Endodermal cell (in vitro differentiated cells): Measurements from ENCODE around the gene TACC3. TPM values are rescaled to one million over a fixed set of nuclear protein-coding genes. Genes with fewer than 3 reads are reported as not detected.

Experiments used
- DNase-seq: peaks from one replicate; pipeline ENCODE4 v3.0.0-alpha.2; 2017
- H3K27ac ChIP-seq: 2 replicates; pipeline ENCODE4 v1.5.1; 2013; ENCODE audit warnings: mild to moderate bottlenecking, low read depth, low read length, moderate library complexity
- H3K27me3 ChIP-seq: 2 replicates; pipeline ENCODE4 v1.6.1; 2013; ENCODE audit warnings: mild to moderate bottlenecking, low read length, moderate library complexity; ENCODE audit not compliant: insufficient read depth, control insufficient read depth, poor library complexity, severe bottlenecking
- H3K36me3 ChIP-seq: 2 replicates; pipeline ENCODE4 v1.7.0; 2013; ENCODE audit warnings: mild to moderate bottlenecking, low read length, moderate library complexity; ENCODE audit not compliant: control insufficient read depth, insufficient read depth
- H3K4me1 ChIP-seq: one replicate; pipeline ENCODE4 v1.7.0; 2013; ENCODE audit warnings: low read length; ENCODE audit not compliant: control insufficient read depth, insufficient read depth
- H3K4me3 ChIP-seq: 2 replicates; pipeline ENCODE4 v1.5.1; 2013; ENCODE audit warnings: mild to moderate bottlenecking, low read length, moderate library complexity
- H3K9ac ChIP-seq: 2 replicates; pipeline ENCODE4 v1.6.1; 2013; ENCODE audit warnings: mild to moderate bottlenecking, low read length, moderate library complexity; ENCODE audit not compliant: poor library complexity, severe bottlenecking; ENCODE audit errors: extremely low read depth
- H3K9me3 ChIP-seq: 2 replicates; pipeline ENCODE4 v1.6.1; 2013; ENCODE audit warnings: mild to moderate bottlenecking, low read length, moderate library complexity; ENCODE audit not compliant: control insufficient read depth
- H3K27ac Mint-ChIP-seq: 2 replicates; pipeline ENCODE4 v1.8.0; 2020; ENCODE audit warnings: mixed read lengths
- H3K27me3 Mint-ChIP-seq: 2 replicates; pipeline ENCODE4 v1.8.0; 2021; ENCODE audit warnings: mild to moderate bottlenecking, mixed read lengths; ENCODE audit not compliant: insufficient read depth
- H3K36me3 Mint-ChIP-seq: 2 replicates; pipeline ENCODE4 v1.8.0; 2020; ENCODE audit warnings: low read depth, mixed read lengths
- H3K4me1 Mint-ChIP-seq: 2 replicates; pipeline ENCODE4 v1.8.0; 2020; ENCODE audit warnings: mixed read lengths
- H3K4me3 Mint-ChIP-seq: 2 replicates; pipeline ENCODE4 v1.8.0; 2020; ENCODE audit warnings: mild to moderate bottlenecking, moderate library complexity, mixed read lengths
- H3K9me3 Mint-ChIP-seq: 2 replicates; pipeline ENCODE4 v1.8.0; 2020; ENCODE audit warnings: mild to moderate bottlenecking, mixed read lengths
- WGBS, 2 experiments: methylation state at CpG; one replicate each; pipeline versions ENCODE4 v1.1.5 to v1.1.7; 2013; ENCODE audit warnings: missing lambda C conversion rate in 2 of 2, mixed read lengths in 1 of 2; ENCODE audit not compliant: insufficient coverage in 1 of 2, insufficient read length in 1 of 2; 5-methylcytosine and 5-hydroxymethylcytosine counted together
- total RNA-seq, 2 donors: library from RNA; stranded (reverse); fragmentation: NEBNext Ultra II Directional in 1 of 2; extraction: Animal tissue kit (Norgen Biotek cat#: 25700) in 1 of 2; gene quantifications; 2 replicates in 1 of 2; 3 replicates in 1 of 2; pipeline ENCODE4 v1.2.1, GENCODE V29; 2021
- TF ChIP-seq, protein P1 (sequence below): fragments of 200-600 bp; sonication (generic); conservative IDR thresholded peaks from 2 replicates; pipeline ENCODE4 v1.5.0; 2021; ENCODE audit warnings: antibody characterized with exemption, mild to moderate bottlenecking

TACC3 gene
- total RNA-seq, 2 donors from 2014 or later, result 113 to 182 TPM

DNA sequence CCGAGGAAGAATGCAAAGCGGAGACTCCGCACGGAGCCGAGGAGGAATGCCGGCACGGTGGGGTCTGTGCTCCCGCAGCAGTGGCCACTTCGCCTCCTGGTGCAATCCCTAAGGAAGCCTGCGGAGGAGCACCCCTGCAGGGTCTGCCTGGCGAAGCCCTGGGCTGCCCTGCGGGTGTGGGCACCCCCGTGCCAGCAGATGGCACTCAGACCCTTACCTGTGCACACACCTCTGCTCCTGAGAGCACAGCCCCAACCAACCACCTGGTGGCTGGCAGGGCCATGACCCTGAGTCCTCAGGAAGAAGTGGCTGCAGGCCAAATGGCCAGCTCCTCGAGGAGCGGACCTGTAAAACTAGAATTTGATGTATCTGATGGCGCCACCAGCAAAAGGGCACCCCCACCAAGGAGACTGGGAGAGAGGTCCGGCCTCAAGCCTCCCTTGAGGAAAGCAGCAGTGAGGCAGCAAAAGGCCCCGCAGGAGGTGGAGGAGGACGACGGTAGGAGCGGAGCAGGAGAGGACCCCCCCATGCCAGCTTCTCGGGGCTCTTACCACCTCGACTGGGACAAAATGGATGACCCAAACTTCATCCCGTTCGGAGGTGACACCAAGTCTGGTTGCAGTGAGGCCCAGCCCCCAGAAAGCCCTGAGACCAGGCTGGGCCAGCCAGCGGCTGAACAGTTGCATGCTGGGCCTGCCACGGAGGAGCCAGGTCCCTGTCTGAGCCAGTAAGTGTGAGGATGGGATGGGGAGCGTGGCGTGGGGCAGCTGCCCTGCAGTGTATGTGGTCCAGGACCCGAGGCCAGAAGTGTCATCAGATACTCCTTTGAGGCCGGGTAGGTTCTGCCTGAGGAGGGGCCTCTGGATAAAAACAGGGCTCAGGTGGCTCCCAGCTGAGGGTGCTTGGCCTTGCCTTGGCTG lies 7.0 kb downstream of the TACC3 start:
- H3K9me3 Mint-ChIP-seq, result no peaks in the 10 kb centered on the region
- H3K4me1 ChIP-seq, result no peaks in the 10 kb centered on the region
- TF ChIP-seq, protein P1, sequence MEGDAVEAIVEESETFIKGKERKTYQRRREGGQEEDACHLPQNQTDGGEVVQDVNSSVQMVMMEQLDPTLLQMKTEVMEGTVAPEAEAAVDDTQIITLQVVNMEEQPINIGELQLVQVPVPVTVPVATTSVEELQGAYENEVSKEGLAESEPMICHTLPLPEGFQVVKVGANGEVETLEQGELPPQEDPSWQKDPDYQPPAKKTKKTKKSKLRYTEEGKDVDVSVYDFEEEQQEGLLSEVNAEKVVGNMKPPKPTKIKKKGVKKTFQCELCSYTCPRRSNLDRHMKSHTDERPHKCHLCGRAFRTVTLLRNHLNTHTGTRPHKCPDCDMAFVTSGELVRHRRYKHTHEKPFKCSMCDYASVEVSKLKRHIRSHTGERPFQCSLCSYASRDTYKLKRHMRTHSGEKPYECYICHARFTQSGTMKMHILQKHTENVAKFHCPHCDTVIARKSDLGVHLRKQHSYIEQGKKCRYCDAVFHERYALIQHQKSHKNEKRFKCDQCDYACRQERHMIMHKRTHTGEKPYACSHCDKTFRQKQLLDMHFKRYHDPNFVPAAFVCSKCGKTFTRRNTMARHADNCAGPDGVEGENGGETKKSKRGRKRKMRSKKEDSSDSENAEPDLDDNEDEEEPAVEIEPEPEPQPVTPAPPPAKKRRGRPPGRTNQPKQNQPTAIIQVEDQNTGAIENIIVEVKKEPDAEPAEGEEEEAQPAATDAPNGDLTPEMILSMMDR, result peak; percentile 41
- no peaks in the 10 kb centered on the region for H3K27me3 ChIP-seq
- H3K9ac ChIP-seq, result no peak overlapping the region
- no peak overlapping the region for H3K4me3 ChIP-seq
- no peaks in the 10 kb centered on the region for H3K27me3 Mint-ChIP-seq
- H3K9me3 ChIP-seq, result no peaks in the 10 kb centered on the region
- H3K27ac Mint-ChIP-seq, result peak overlapping the region; percentile 44
- no peak for DNase-seq
- H3K4me1 Mint-ChIP-seq, result peaks cover 5% of the 10 kb centered on the region
- no peak overlapping the region for H3K27ac ChIP-seq
- H3K4me3 Mint-ChIP-seq, result no peak overlapping the region
- 96 to 98% methylated on average over 24 to 31 of the region's 31 CpGs for WGBS, 2 experiments
- peaks cover 65% of the 10 kb centered on the region for H3K36me3 Mint-ChIP-seq
- peaks cover 85% of the 10 kb centered on the region for H3K36me3 ChIP-seq

DNA sequence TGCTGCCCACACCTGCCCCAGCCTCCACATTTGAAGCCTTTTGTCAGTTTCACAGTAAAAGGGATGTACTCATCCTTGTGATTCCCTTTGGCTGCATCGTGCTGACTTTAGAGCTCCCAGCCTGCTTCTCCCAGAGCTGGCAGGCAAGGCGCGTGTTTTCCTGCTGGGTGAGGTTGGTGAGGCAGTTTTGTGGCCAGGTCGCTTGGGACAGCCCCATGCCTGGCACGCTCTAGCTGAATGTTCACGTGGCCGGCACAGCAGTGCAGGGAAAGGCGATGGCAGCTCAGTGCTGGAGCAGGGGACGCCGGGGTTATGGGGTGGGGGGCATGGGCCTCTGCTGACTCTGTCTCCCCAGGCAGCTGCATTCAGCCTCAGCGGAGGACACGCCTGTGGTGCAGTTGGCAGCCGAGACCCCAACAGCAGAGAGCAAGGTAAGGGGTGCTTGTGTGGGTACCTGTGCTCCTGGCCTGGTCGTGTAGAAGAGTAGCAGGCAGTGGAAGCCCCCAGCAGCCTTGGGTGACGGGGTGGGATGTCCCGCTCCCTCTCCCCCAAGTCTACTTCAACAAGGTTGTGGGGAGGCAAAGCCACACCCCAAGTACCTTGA lies 9.3 kb downstream of the TACC3 start:
- no peaks in the 10 kb centered on the region for H3K9me3 Mint-ChIP-seq
- Histone ChIP-seq H3K27me3 (no peaks in the 10 kb centered on the region), H3K4me3 (no peak overlapping the region), H3K9me3 (peaks cover 3% of the 10 kb centered on the region), H3K27ac (no peak overlapping the region), H3K9ac (no peak overlapping the region), H3K36me3 (peaks cover 91% of the 10 kb centered on the region), H3K4me1 (no peaks in the 10 kb centered on the region)
- WGBS, 2 experiments, result 97 to 98% methylated on average over 9 to 16 of the region's 16 CpGs
- no peak overlapping the region for H3K4me3 Mint-ChIP-seq
- H3K27ac Mint-ChIP-seq, result no peak overlapping the region
- H3K36me3 Mint-ChIP-seq, result peaks cover 65% of the 10 kb centered on the region
- no peaks in the 10 kb centered on the region for H3K27me3 Mint-ChIP-seq
- TF ChIP-seq, protein P1, result no peak
- DNase-seq, result no peak
- peaks cover 5% of the 10 kb centered on the region for H3K4me1 Mint-ChIP-seq

GRCh38 chr4:1731180-1731579 lies 9.9 kb downstream of the TACC3 start:
- no peak overlapping the region for H3K4me3 ChIP-seq
- H3K4me3 Mint-ChIP-seq, result no peak overlapping the region
- H3K36me3 ChIP-seq, result peaks cover 91% of the 10 kb centered on the region
- H3K9ac ChIP-seq, result no peak overlapping the region
- no peak overlapping the region for H3K27ac Mint-ChIP-seq
- no peak overlapping the region for H3K27ac ChIP-seq
- TF ChIP-seq, protein P1, result no peak
- no peaks in the 10 kb centered on the region for H3K4me1 ChIP-seq
- H3K27me3 ChIP-seq, result no peaks in the 10 kb centered on the region
- H3K9me3 ChIP-seq, result peaks cover 8% of the 10 kb centered on the region
- DNase-seq, result no peak
- H3K27me3 Mint-ChIP-seq, result no peaks in the 10 kb centered on the region
- H3K4me1 Mint-ChIP-seq, result peaks cover 4% of the 10 kb centered on the region
- peaks cover 70% of the 10 kb centered on the region for H3K36me3 Mint-ChIP-seq
- WGBS, 2 experiments, result 97 to 98% methylated on average over 10 of the region's 10 CpGs
- no peaks in the 10 kb centered on the region for H3K9me3 Mint-ChIP-seq
